HG03575 (cell line): ENCODE results near the gene GTF3C5.
"Not testable (repeated sequence)": the region's sequence is repeated elsewhere in the genome, so short reads cannot be mapped to it uniquely, and the experiment has no call there.

ENCODE experiments used
- ATAC-seq: cut with Tn5 transposase; IDR thresholded peaks from one replicate; pipeline ENCODE4 v1.9.1; 2021; ENCODE audit not compliant: unreplicated experiment, insufficient number of reproducible peaks, low FRiP score; ENCODE audit errors: extremely low read depth

GTF3C5 gene

GRCh38 chr9:132995121-132995420 is 35.7 kb upstream of the GTF3C5 start:
- no peak for ATAC-seq

GRCh38 chr9:132995879-132996278 is 34.9 kb upstream of the GTF3C5 start:
- no peak for ATAC-seq

- ATAC-seq, result no peak
Observed at GRCh38 chr9:132996526-132996925, 34.3 kb upstream of the GTF3C5 start.

- no peak for ATAC-seq
Observed at GRCh38 chr9:132997591-132997990, 33.2 kb upstream of the GTF3C5 start.

- not testable (repeated sequence) for ATAC-seq
Observed at GRCh38 chr9:132998221-132998620, 32.6 kb upstream of the GTF3C5 start.

GRCh38 chr9:132998831-132999635 is 31.8 kb upstream of the GTF3C5 start:
- ATAC-seq, result no peak

GRCh38 chr9:133002147-133003070 is 28.4 kb upstream of the GTF3C5 start:
- no peak for ATAC-seq

- no peak for ATAC-seq
Observed at GRCh38 chr9:133003071-133003461, 27.7 kb upstream of the GTF3C5 start.

- no peak for ATAC-seq
Observed at GRCh38 chr9:133003671-133004090, 27.1 kb upstream of the GTF3C5 start.

- no peak for ATAC-seq
Observed at GRCh38 chr9:133004091-133004998, 26.5 kb upstream of the GTF3C5 start.

- ATAC-seq, result no peak
Observed at GRCh38 chr9:133004999-133005760, 25.6 kb upstream of the GTF3C5 start.

- no peak for ATAC-seq
Observed at GRCh38 chr9:133005957-133006356, 24.8 kb upstream of the GTF3C5 start.

- ATAC-seq, result no peak
Observed at GRCh38 chr9:133006731-133007352, 24.0 kb upstream of the GTF3C5 start.

- ATAC-seq, result no peak
Observed at GRCh38 chr9:133008406-133008805, 22.4 kb upstream of the GTF3C5 start.

GRCh38 chr9:133008824-133009223 is 22.0 kb upstream of the GTF3C5 start:
- ATAC-seq, result no peak

- ATAC-seq, result no peak
Observed at GRCh38 chr9:133009906-133010582, 20.8 kb upstream of the GTF3C5 start.

- ATAC-seq, result no peak
Observed at GRCh38 chr9:133014696-133015095, 16.1 kb upstream of the GTF3C5 start.
